ENCODE measurements around the gene ADAMTS5.

DNA sequence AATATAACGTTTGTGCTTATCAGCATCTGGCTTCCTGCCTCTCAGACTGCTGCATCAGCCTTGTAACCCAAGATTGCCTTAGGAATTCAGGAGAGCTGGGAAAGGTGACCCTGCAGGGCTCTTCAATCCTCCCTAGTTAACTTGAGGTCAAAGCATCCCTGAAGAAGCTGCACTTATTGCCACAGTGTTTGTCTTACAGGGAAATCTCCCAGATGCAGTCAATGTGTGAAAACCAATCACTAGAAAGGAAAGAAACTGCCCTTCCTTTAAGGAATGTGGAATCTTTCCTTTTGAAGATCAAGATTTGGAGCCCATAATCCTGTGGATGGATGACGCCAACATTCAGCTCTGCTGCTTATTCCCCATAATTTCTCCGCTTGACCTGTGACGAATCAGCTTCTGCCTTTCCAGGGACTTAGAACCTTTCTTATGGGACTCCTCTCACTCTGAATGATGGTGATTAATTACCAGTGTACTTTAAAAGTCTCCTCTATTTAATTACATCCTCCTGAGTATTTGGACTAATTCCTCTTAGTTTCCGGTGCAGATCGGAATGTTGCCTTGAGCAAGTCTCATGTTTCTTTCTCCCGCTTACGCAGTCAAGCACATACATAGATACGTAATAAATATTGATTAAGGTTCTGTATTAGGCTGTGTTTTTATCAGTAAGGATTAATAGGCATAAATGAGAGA is 14.4 kb downstream of the ADAMTS5 start:
- TF ChIP-seq CTCF (IDR thresholded peaks at IDR 0.05) = no peak
- TF ChIP-seq POLR2A (IDR thresholded peaks at IDR 0.05) = no peak
